ENCODE results near the gene PIK3R4. TPM values are rescaled to one million over a fixed set of nuclear protein-coding genes. Genes with fewer than 3 reads are reported as not detected.

Gene PIK3R4
- total RNA-seq, 1 donor from 2014 or later: 26.6 TPM

DNA sequence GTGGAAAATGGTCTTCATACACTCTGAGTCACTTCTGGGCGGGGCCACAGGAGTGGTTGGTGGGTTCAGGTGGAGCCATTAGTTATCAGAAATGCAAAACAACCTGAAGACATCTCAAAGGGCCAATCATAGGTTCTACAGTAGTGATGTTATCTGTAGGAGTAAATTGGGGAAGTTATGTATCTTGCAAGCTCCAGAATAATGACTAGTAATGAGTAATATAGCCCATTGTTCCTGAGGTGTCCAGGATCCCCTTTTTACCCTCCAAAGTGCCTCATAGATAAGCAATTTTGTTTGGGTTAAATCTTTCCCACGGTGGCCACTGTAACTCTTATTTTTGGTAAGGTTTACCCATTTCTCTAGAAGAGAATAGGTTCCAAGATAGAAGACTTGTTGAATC lies 91.7 kb downstream of the PIK3R4 start:
- no peaks in the 10 kb centered on the region for H3K27me3 Mint-ChIP-seq (ENCODE audit: low read depth)
- H3K27ac Mint-ChIP-seq: no peak overlapping the region
- H3K4me3 Mint-ChIP-seq: no peak overlapping the region
- TF ChIP-seq, protein P1, sequence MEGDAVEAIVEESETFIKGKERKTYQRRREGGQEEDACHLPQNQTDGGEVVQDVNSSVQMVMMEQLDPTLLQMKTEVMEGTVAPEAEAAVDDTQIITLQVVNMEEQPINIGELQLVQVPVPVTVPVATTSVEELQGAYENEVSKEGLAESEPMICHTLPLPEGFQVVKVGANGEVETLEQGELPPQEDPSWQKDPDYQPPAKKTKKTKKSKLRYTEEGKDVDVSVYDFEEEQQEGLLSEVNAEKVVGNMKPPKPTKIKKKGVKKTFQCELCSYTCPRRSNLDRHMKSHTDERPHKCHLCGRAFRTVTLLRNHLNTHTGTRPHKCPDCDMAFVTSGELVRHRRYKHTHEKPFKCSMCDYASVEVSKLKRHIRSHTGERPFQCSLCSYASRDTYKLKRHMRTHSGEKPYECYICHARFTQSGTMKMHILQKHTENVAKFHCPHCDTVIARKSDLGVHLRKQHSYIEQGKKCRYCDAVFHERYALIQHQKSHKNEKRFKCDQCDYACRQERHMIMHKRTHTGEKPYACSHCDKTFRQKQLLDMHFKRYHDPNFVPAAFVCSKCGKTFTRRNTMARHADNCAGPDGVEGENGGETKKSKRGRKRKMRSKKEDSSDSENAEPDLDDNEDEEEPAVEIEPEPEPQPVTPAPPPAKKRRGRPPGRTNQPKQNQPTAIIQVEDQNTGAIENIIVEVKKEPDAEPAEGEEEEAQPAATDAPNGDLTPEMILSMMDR (IDR thresholded peaks at IDR 0.05; ENCODE audit: unreplicated experiment): no peak
- H3K4me1 Mint-ChIP-seq: peaks cover 24% of the 10 kb centered on the region
- peaks cover 3% of the 10 kb centered on the region for H3K9me3 Mint-ChIP-seq
- no peak for DNase-seq (ENCODE audit: low spot score in 2 of 2, unreplicated experiment in 2 of 2)
- H3K36me3 Mint-ChIP-seq: peaks cover 5% of the 10 kb centered on the region

DNA sequence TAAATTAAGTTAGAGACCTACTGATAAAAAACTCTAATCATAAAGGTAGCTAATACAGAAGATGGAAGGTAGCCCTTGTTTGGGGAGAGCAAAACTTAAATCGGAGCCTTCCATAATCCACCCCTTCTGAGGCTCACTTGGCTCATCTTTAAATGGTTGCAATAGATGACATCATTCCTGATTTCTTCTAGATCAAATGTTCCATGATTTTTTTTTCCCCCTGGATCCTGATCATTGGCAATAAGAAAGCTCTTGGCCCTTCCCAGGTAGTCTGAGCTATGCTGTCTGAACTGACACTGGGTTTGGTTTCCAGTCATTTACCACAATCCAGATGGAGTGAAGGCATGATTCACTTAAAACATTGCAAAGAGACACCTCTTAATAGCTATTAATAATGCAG lies 92.5 kb downstream of the PIK3R4 start:
- Mint-ChIP-seq H3K36me3 (peaks cover 5% of the 10 kb centered on the region), H3K27ac (no peak overlapping the region), H3K4me3 (no peak overlapping the region), H3K27me3 (ENCODE audit: low read depth) (no peaks in the 10 kb centered on the region), H3K4me1 (peaks cover 16% of the 10 kb centered on the region), H3K9me3 (peaks cover 3% of the 10 kb centered on the region)
- TF ChIP-seq, protein P1 (IDR thresholded peaks at IDR 0.05; ENCODE audit: unreplicated experiment): no peak
- no peak for DNase-seq (ENCODE audit: low spot score in 2 of 2, unreplicated experiment in 2 of 2)

DNA sequence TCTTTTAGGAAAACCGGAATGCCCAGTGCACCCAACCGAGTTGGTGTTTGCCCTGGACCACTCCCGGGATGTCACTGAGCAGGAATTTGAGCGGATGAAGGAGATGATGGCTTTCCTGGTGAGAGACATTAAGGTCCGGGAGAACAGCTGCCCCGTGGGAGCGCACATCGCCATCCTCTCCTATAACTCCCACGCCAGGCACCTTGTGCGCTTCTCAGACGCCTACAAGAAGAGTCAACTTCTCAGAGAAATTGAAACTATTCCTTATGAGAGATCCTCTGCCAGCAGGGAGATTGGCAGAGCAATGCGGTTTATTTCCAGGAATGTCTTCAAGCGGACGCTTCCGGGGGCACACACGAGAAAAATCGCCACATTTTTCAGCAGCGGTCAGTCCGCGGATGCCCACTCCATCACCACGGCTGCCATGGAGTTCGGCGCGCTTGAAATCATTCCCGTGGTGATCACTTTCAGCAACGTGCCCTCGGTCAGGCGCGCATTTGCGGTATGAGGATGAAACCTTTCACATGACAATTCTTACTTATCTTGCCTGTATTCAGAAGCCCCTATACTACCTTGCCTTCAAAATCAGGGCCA lies 97.5 kb downstream of the PIK3R4 start:
- H3K4me3 Mint-ChIP-seq: no peak overlapping the region
- H3K36me3 Mint-ChIP-seq: no peaks in the 10 kb centered on the region
- H3K27ac Mint-ChIP-seq: no peak overlapping the region
- no peaks in the 10 kb centered on the region for H3K9me3 Mint-ChIP-seq
- H3K27me3 Mint-ChIP-seq (ENCODE audit: low read depth): no peaks in the 10 kb centered on the region
- peaks cover 3% of the 10 kb centered on the region for H3K4me1 Mint-ChIP-seq
- TF ChIP-seq, protein P1 (IDR thresholded peaks at IDR 0.05; ENCODE audit: unreplicated experiment): no peak
- no peak for DNase-seq (ENCODE audit: low spot score in 2 of 2, unreplicated experiment in 2 of 2)

DNA sequence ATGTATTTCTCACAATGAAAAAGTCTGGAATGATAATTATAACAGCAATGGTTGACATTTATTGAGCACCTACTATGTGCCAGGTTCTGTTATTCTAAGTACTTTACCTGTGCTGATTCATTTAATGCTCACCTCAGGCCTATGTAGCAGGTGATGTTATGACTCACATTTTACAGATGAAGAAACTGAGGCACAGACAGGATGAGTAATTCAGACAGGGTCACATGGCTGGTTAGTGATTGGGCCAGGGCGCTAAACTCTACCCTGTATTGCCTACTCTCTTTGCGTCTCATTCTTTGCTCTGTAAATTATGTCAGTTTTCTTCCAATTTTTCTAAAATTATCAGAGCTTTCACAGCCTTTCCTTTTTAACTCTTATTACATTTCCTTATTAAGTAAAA lies 98.3 kb downstream of the PIK3R4 start:
- TF ChIP-seq, protein P1 (IDR thresholded peaks at IDR 0.05; ENCODE audit: unreplicated experiment): no peak
- Mint-ChIP-seq H3K27ac (no peak overlapping the region), H3K4me1 (peaks cover 3% of the 10 kb centered on the region), H3K4me3 (no peak overlapping the region), H3K9me3 (no peaks in the 10 kb centered on the region), H3K27me3 (ENCODE audit: low read depth) (no peaks in the 10 kb centered on the region), H3K36me3 (no peaks in the 10 kb centered on the region)
- DNase-seq (ENCODE audit: low spot score in 2 of 2, unreplicated experiment in 2 of 2): no peak

DNA sequence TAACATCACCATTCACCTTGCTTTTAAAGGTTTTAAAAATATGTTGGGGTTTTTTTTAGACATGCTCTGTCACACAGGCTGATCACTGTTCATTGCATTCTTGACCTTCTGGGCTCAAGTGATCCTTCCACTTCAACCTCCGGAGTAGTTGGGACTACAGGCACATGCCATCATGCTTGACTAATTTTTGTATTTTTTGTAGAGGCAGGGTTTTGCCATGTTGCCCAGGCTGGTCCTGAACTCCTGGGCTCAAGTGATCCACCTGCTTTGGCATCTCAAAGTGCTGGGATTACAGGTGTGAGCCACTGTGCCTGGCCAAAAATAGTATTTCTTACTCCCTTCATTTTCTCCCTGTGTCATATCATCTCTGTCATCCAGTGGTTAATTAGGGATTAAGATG lies 101.4 kb downstream of the PIK3R4 start:
- no peaks in the 10 kb centered on the region for H3K27me3 Mint-ChIP-seq (ENCODE audit: low read depth)
- no peak for DNase-seq (ENCODE audit: low spot score in 2 of 2, unreplicated experiment in 2 of 2)
- H3K27ac Mint-ChIP-seq: no peak overlapping the region
- H3K36me3 Mint-ChIP-seq: no peaks in the 10 kb centered on the region
- H3K4me3 Mint-ChIP-seq: no peak overlapping the region
- no peaks in the 10 kb centered on the region for H3K9me3 Mint-ChIP-seq
- H3K4me1 Mint-ChIP-seq: peaks cover 3% of the 10 kb centered on the region
- TF ChIP-seq, protein P1 (IDR thresholded peaks at IDR 0.05; ENCODE audit: unreplicated experiment): no peak
